Liver (tissue), 9 donors: Measurements from ENCODE around the gene MAP3K5. TPM values are rescaled to one million over a fixed set of nuclear protein-coding genes. Genes with fewer than 3 reads are reported as not detected.
A peak's percentile ranks its signal among the peaks of the same experiment; 100 is the strongest.

Experiments used
- DNase-seq: peaks from one replicate; pipeline ENCODE4 v3.0.0-alpha.2; 2017; ENCODE audit warnings: low spot score
- H3K27ac ChIP-seq, 2 donors: one replicate each; pipeline ENCODE4 v1.7.0; 2013; ENCODE audit warnings: inconsistent platforms in 2 of 2, low read length in 2 of 2, control low read depth in 1 of 2, low read depth in 1 of 2, mild to moderate bottlenecking in 1 of 2
- H3K27me3 ChIP-seq, 4 donors: one replicate each; pipeline versions ENCODE4 v1.6.1 to v1.7.0; 2013; ENCODE audit warnings: low read length in 3 of 4, inconsistent platforms in 1 of 4, mild to moderate bottlenecking in 1 of 4, moderate library complexity in 1 of 4; ENCODE audit not compliant: control insufficient read depth in 4 of 4, insufficient read depth in 4 of 4
- H3K36me3 ChIP-seq, 4 donors: one replicate each; pipeline versions ENCODE4 v1.6.1 to v1.7.0; 2013; ENCODE audit warnings: low read length in 3 of 4, mild to moderate bottlenecking in 3 of 4, low read depth in 1 of 4, moderate library complexity in 1 of 4; ENCODE audit not compliant: control insufficient read depth in 4 of 4, insufficient read depth in 3 of 4
- H3K4me1 ChIP-seq, 4 donors: one replicate each; pipeline versions ENCODE4 v1.6.1 to v1.7.0; 2013; ENCODE audit warnings: low read length in 3 of 4, mild to moderate bottlenecking in 3 of 4, moderate library complexity in 1 of 4; ENCODE audit not compliant: control insufficient read depth in 4 of 4, insufficient read depth in 4 of 4
- H3K4me3 ChIP-seq, 3 donors: one replicate each; pipeline versions ENCODE4 v1.6.1 to v1.7.0; 2013; ENCODE audit warnings: low read length in 3 of 3, control low read depth in 1 of 3, low read depth in 1 of 3, mild to moderate bottlenecking in 1 of 3
- H3K9ac ChIP-seq, 2 donors: one replicate each; pipeline ENCODE4 v1.7.0; 2013; ENCODE audit warnings: low read length in 2 of 2, mild to moderate bottlenecking in 2 of 2, moderate library complexity in 2 of 2, control low read depth in 1 of 2, low read depth in 1 of 2
- H3K9me3 ChIP-seq, 4 donors: one replicate each; pipeline versions ENCODE4 v1.6.1 to v1.7.0; 2013; ENCODE audit warnings: low read length in 3 of 4; ENCODE audit not compliant: control insufficient read depth in 4 of 4
- EGR1 ChIP-seq, 2 donors: IDR thresholded peaks; 2 replicates each; pipeline ENCODE4 v1.6.1; 2016 to 2018; ENCODE audit warnings: antibody characterized with exemption in 2 of 2, low read depth in 2 of 2
- FOXA1 ChIP-seq: IDR thresholded peaks from 2 replicates; pipeline ENCODE4 v1.6.1; 2016; ENCODE audit warnings: antibody characterized with exemption
- FOXA2 ChIP-seq: IDR thresholded peaks from 2 replicates; pipeline ENCODE4 v1.6.1; 2016; ENCODE audit warnings: antibody characterized with exemption
- GABPA ChIP-seq, 2 donors: IDR thresholded peaks in 1 of 2; conservative IDR thresholded peaks in 1 of 2; 2 replicates each; pipeline ENCODE4 v1.6.1; 2016; ENCODE audit warnings: antibody characterized with exemption in 2 of 2, mild to moderate bottlenecking in 1 of 2, moderate library complexity in 1 of 2
- HNF4G ChIP-seq: IDR thresholded peaks from 2 replicates; pipeline ENCODE4 v1.6.1; 2016; ENCODE audit warnings: antibody characterized with exemption
- JUND ChIP-seq, 2 donors: IDR thresholded peaks; 2 replicates each; pipeline ENCODE4 v1.6.1; 2016; ENCODE audit warnings: antibody characterized with exemption in 2 of 2
- MAX ChIP-seq: IDR thresholded peaks from 2 replicates; pipeline ENCODE4 v1.6.1; 2016; ENCODE audit warnings: antibody characterized with exemption
- NR2F2 ChIP-seq: IDR thresholded peaks from 2 replicates; pipeline ENCODE4 v1.6.1; 2016; ENCODE audit warnings: antibody characterized with exemption
- RAD21 ChIP-seq, 2 donors: IDR thresholded peaks; 2 replicates each; pipeline ENCODE4 v1.6.1; 2016; ENCODE audit warnings: antibody characterized with exemption in 2 of 2, mild to moderate bottlenecking in 2 of 2
- SP1 ChIP-seq: IDR thresholded peaks from 2 replicates; pipeline ENCODE4 v1.6.1; 2018; ENCODE audit warnings: antibody characterized with exemption, mild to moderate bottlenecking
- YY1 ChIP-seq: IDR thresholded peaks from 2 replicates; pipeline ENCODE4 v1.6.1; 2016; ENCODE audit warnings: antibody characterized with exemption, mild to moderate bottlenecking
- WGBS: extraction: QIAGEN DNeasy Blood & Tissue Kit; methylation state at CpG from one replicate; pipeline ENCODE4 v1.1.7; 2013; 5-methylcytosine and 5-hydroxymethylcytosine counted together
- polyA plus RNA-seq, 2 donors: library from polyadenylated mRNA; stranded (reverse) in 1 of 2; unstranded in 1 of 2; fragments of 200-250 nt in 1 of 2; fragments of >200 nt in 1 of 2; fragmentation: Nextera tagmentation in 1 of 2; extraction: Ambion mirVana in 1 of 2; gene quantifications; one replicate each; pipeline versions ENCODE4 v1.2.1 to v1.2.3, GENCODE V29; 2013 to 2015
- total RNA-seq, 2 donors: library from RNA; depleted of rRNA; stranded (reverse); fragments of >200 nt; gene quantifications; one replicate each; pipeline ENCODE4 v1.2.3, GENCODE V29; 2014
- TF ChIP-seq, protein P1 (sequence below): IDR thresholded peaks from 2 replicates; pipeline ENCODE4 v1.6.1; 2016; ENCODE audit warnings: antibody characterized with exemption
- TF ChIP-seq, protein P2 (sequence below): IDR thresholded peaks from 2 replicates; pipeline ENCODE4 v1.6.1; 2016; ENCODE audit warnings: antibody characterized with exemption, mild to moderate bottlenecking
- TF ChIP-seq, protein P3 (sequence below): fragments of 150-350 bp; IDR thresholded peaks from 2 replicates; pipeline ENCODE4 v1.5.1; 2017; ENCODE audit warnings: improper control_type of control experiment, low read depth, low read length; ENCODE audit not compliant: missing input control
- donor health status: healthy.
- donor health status: healthy.
- donor health status: healthy.
- donor health status: healthy.
- donor health status: healthy.

The MAP3K5 gene
- total and polyA plus RNA-seq, 4 donors: 2.9 to 18.0 (median 5.5) TPM

DNA sequence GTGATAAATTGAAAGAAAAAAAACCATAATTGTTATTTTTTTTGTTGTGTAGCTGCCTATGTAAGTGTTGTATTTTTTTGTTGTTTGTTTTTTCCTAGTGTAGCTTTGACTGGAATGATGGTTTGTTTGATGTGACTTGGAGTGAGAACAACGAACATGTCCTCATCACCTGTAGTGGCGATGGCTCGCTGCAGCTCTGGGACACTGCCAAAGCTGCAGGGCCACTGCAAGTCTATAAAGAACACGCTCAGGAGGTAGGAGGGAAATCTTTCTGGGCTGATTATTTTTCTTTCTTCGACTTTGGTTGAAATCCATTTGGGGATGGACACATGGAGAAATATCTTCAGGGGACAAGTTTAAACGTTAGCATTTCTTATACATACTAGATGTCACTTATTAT is 33.9 kb upstream of the MAP3K5 start (continued):
- TF ChIP-seq EGR1 (IDR thresholded peaks at IDR 0.05; ENCODE audit: low read depth in 2 of 2) (no peak), RAD21 (IDR thresholded peaks at IDR 0.05) (no peak)

DNA sequence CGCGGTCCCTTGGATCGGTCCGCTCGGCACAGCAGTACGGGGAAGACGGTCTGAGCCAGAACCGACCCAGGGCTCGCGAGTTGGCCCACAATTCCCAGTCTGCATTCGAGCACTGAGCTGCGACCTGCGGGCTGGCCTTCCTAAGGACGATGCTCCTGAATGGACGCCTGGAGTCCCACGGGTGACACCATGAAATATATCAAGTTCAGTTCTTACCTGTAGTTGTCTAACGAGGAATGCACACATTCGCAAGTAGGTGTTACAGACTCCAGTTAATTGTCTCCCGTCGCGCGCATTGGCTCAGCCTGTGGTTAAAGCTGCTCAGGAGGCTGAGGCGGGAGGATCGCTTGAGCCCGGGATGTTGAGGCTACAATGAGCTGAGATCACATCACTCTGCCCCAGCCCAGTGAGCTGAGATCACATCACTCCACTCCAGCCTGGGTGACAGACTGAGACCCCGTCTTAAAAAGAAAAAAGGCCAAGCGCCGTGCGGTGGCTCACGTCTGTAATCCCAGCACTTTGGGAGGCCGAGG is 30.9 kb upstream of the MAP3K5 start:
- peak overlapping the region; percentile 66 to 91 (median 85) for H3K4me3 ChIP-seq
- H3K9me3 ChIP-seq: no peaks in the 10 kb centered on the region
- H3K27me3 ChIP-seq: no peaks in the 10 kb centered on the region
- no peak for DNase-seq
- TF ChIP-seq EGR1 (IDR thresholded peaks at IDR 0.05; ENCODE audit: low read depth in 2 of 2): no peak
- TF ChIP-seq GABPA (IDR thresholded peaks at IDR 0.05 in 1 of 2, conservative IDR thresholded peaks at IDR 0.05 in 1 of 2): no peak
- TF ChIP-seq, protein P1, sequence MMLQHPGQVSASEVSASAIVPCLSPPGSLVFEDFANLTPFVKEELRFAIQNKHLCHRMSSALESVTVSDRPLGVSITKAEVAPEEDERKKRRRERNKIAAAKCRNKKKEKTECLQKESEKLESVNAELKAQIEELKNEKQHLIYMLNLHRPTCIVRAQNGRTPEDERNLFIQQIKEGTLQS: no peak
- no peak for TF ChIP-seq JUND (IDR thresholded peaks at IDR 0.05)
- TF ChIP-seq, protein P2, sequence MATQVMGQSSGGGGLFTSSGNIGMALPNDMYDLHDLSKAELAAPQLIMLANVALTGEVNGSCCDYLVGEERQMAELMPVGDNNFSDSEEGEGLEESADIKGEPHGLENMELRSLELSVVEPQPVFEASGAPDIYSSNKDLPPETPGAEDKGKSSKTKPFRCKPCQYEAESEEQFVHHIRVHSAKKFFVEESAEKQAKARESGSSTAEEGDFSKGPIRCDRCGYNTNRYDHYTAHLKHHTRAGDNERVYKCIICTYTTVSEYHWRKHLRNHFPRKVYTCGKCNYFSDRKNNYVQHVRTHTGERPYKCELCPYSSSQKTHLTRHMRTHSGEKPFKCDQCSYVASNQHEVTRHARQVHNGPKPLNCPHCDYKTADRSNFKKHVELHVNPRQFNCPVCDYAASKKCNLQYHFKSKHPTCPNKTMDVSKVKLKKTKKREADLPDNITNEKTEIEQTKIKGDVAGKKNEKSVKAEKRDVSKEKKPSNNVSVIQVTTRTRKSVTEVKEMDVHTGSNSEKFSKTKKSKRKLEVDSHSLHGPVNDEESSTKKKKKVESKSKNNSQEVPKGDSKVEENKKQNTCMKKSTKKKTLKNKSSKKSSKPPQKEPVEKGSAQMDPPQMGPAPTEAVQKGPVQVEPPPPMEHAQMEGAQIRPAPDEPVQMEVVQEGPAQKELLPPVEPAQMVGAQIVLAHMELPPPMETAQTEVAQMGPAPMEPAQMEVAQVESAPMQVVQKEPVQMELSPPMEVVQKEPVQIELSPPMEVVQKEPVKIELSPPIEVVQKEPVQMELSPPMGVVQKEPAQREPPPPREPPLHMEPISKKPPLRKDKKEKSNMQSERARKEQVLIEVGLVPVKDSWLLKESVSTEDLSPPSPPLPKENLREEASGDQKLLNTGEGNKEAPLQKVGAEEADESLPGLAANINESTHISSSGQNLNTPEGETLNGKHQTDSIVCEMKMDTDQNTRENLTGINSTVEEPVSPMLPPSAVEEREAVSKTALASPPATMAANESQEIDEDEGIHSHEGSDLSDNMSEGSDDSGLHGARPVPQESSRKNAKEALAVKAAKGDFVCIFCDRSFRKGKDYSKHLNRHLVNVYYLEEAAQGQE: no peak
- no peak for TF ChIP-seq YY1
- TF ChIP-seq, protein P3, sequence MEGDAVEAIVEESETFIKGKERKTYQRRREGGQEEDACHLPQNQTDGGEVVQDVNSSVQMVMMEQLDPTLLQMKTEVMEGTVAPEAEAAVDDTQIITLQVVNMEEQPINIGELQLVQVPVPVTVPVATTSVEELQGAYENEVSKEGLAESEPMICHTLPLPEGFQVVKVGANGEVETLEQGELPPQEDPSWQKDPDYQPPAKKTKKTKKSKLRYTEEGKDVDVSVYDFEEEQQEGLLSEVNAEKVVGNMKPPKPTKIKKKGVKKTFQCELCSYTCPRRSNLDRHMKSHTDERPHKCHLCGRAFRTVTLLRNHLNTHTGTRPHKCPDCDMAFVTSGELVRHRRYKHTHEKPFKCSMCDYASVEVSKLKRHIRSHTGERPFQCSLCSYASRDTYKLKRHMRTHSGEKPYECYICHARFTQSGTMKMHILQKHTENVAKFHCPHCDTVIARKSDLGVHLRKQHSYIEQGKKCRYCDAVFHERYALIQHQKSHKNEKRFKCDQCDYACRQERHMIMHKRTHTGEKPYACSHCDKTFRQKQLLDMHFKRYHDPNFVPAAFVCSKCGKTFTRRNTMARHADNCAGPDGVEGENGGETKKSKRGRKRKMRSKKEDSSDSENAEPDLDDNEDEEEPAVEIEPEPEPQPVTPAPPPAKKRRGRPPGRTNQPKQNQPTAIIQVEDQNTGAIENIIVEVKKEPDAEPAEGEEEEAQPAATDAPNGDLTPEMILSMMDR: no peak
- no peak for TF ChIP-seq RAD21 (IDR thresholded peaks at IDR 0.05)
- TF ChIP-seq MAX: no peak
- TF ChIP-seq NR2F2: no peak
- no peak for TF ChIP-seq FOXA2
- TF ChIP-seq HNF4G: no peak
- TF ChIP-seq SP1: no peak
- TF ChIP-seq FOXA1: no peak
- H3K27ac ChIP-seq: peak overlapping the region; percentile 79 to 91
- H3K4me1 ChIP-seq: peaks cover 0 to 7% (median 2%) of the 10 kb centered on the region in 4 donors
- peaks cover 0 to 9% (median 3%) of the 10 kb centered on the region in 4 donors for H3K36me3 ChIP-seq
- peak overlapping the region; percentile 21 to 63 for H3K9ac ChIP-seq
- WGBS: 65% methylated on average over 31 of the region's 31 CpGs
